HG02852 (cell line): Measurements from ENCODE around the gene INSRR.

ENCODE experiments used
- ATAC-seq: cut with Tn5 transposase; IDR thresholded peaks from one replicate; pipeline ENCODE4 v1.9.1; 2021; ENCODE audit warnings: mild to moderate bottlenecking, moderate library complexity; ENCODE audit not compliant: unreplicated experiment

Gene INSRR

GRCh38 chr1:156853761-156854160, 5.2 kb downstream of the INSRR start:
- ATAC-seq: no peak

- ATAC-seq: no peak
Observed at GRCh38 chr1:156852418-156852874, 6.5 kb downstream of the INSRR start.

GRCh38 chr1:156851779-156852417, 7.0 kb downstream of the INSRR start:
- ATAC-seq: no peak

GRCh38 chr1:156849151-156849496, 9.8 kb downstream of the INSRR start:
- ATAC-seq: no peak

GRCh38 chr1:156848461-156849150, 10.3 kb downstream of the INSRR start:
- no peak for ATAC-seq

GRCh38 chr1:156847591-156848460, 11.1 kb downstream of the INSRR start:
- ATAC-seq: no peak

GRCh38 chr1:156846643-156847042, 12.3 kb downstream of the INSRR start:
- no peak for ATAC-seq

GRCh38 chr1:156845953-156846545, 12.9 kb downstream of the INSRR start:
- no peak for ATAC-seq

GRCh38 chr1:156845055-156845952, 13.6 kb downstream of the INSRR start:
- no peak for ATAC-seq

GRCh38 chr1:156844638-156845037, 14.3 kb downstream of the INSRR start:
- no peak for ATAC-seq

- no peak for ATAC-seq
Observed at GRCh38 chr1:156844102-156844501, 14.8 kb downstream of the INSRR start.

GRCh38 chr1:156842618-156843300, 16.2 kb downstream of the INSRR start:
- no peak for ATAC-seq

- ATAC-seq: no peak
Observed at GRCh38 chr1:156841295-156841855, 17.5 kb downstream of the INSRR start.

GRCh38 chr1:156840898-156841279, 18.0 kb downstream of the INSRR start:
- no peak for ATAC-seq

- no peak for ATAC-seq
Observed at GRCh38 chr1:156840186-156840897, 18.6 kb downstream of the INSRR start.

- ATAC-seq: no peak
Observed at GRCh38 chr1:156839426-156840109, 19.3 kb downstream of the INSRR start.

GRCh38 chr1:156838972-156839371, 19.9 kb downstream of the INSRR start:
- ATAC-seq: no peak

GRCh38 chr1:156836892-156837291, 22.0 kb downstream of the INSRR start:
- no peak for ATAC-seq
